Measurements from ENCODE around the gene ASXL2.
"Not testable (repeated sequence)": the region's sequence is repeated elsewhere in the genome, so short reads cannot be mapped to it uniquely, and the experiment has no call there.

ASXL2 gene

DNA sequence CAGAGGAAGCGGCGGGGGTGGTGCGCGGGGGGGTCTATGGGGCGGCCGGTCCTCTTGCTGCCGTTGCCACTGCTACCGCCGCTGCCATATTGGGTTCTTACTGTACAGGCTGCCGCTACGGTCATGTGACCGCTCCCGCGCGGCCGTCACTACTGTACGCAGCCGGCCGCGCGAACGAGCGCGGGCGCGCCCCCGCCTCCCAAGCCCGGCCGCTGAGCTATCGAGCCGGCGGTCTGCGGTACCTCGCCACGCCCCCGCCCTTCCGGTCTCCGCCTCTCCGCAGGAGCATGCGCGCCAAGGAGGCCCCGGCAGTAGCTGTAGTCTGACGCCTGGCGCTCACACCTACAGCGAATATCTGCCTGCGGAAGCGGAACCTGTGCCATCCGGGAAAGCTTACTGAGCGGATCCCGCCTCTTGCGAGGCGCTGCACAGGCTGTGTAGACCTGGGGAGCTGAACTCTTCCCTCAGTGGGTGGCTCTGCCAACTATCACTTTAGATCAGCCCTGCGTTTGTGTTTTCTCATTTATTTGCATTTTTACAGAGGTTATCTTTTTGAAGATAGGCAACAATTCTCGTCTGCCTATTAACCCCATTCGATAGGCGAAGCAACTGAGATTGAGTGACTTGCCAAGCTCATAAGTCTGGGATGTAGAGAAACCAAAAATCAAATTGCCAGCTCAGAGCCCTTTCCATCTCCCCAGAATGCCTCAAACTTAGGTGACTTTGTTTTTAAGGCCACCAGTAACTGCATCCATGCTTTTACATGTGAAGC lies at the start of gene ASXL2:
Gene ASXL2, minus strand, starts transcription at position 127 of the 772 bp plus-strand sequence. CDS start 265 bp downstream, outside the sequence.
- DNase-seq: peak; percentile 97

DNA sequence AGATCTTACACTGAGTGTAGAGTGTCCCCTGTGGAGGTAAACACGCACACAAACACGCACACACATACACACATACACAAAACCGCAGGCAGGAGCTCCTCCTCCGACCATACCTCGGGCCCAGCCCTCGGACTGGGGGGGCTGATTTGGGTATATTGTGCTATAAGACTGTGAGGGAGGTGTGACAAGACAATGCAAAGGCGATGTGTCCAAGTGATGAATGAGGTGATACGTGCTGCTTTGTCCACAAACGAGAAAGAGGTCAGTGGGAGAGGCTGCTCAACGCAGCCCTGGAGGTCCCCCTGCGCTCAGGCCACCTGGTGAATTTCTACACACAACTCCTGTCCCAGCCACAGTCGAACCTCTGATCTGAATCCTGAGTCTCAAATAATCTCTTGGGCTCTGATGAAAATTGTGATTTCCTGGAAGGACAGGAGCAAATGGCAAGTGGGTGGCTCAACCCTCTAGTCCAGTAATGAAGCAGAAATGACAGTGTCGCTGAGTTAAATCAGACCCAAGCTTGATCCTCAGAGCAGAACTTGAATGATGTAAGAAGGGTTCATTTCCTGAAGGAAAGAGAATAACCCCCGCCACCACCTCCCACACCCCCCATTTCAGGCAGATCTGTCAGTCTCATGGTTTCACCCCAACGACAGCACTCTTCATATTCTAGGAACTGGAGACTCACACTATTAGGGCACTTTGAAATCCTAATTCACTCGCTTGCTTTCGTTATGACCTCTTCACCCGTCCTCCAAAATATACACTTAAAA lies 48.9 kb upstream of the ASXL2 start:
- DNase-seq: no peak

GRCh38 chr2:25922501-25922900 lies 44.2 kb upstream of the ASXL2 start:
- no peak for DNase-seq

GRCh38 chr2:25920786-25921415 lies 42.6 kb upstream of the ASXL2 start:
- DNase-seq: no peak

- no peak for DNase-seq
These were observed 42.0 kb upstream of the ASXL2 start for GRCh38 chr2:25920336-25920735.

- DNase-seq: no peak
These were observed 39.5 kb upstream of the ASXL2 start for GRCh38 chr2:25917832-25918231.

DNA sequence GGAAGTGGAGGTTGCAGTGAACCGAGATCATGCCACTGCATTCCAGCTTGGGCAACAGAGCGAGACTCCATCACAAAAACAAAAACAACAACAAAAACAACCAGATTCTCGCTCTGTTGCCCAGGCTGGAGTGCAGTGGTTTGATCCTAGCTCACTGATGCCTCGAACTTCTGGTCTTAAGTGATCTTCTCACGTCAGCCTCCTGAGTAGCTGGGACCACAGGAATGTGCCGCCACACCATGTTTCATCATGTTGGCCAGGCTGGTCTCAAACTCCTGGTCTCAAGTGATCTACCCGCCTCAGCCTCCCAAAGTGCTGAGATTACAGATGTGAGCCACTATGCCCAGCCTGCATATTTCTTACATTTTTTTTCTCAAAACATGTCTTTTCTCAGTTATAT lies 39.1 kb upstream of the ASXL2 start:
- DNase-seq: not testable (repeated sequence)

GRCh38 chr2:25915944-25916772 lies 37.9 kb upstream of the ASXL2 start:
- peak; percentile 24 for DNase-seq

GRCh38 chr2:25915411-25915810 lies 37.1 kb upstream of the ASXL2 start:
- DNase-seq: not testable (repeated sequence)

- not testable (repeated sequence) for DNase-seq
These were observed 35.3 kb upstream of the ASXL2 start for GRCh38 chr2:25913696-25913973.

- DNase-seq: no peak
These were observed 34.8 kb upstream of the ASXL2 start for GRCh38 chr2:25912851-25913695.

- not testable (repeated sequence) for DNase-seq
These were observed 31.3 kb upstream of the ASXL2 start for GRCh38 chr2:25909574-25909973.

- no peak for DNase-seq
These were observed 26.8 kb upstream of the ASXL2 start for GRCh38 chr2:25905126-25905525.

GRCh38 chr2:25903216-25903776 lies 25.0 kb upstream of the ASXL2 start:
- no peak for DNase-seq

GRCh38 chr2:25899404-25899970 lies 21.2 kb upstream of the ASXL2 start:
- DNase-seq: no peak

- DNase-seq: no peak
These were observed 19.2 kb upstream of the ASXL2 start for GRCh38 chr2:25897506-25897905.

- not testable (repeated sequence) for DNase-seq
These were observed 18.0 kb upstream of the ASXL2 start for GRCh38 chr2:25896308-25896707.

DNA sequence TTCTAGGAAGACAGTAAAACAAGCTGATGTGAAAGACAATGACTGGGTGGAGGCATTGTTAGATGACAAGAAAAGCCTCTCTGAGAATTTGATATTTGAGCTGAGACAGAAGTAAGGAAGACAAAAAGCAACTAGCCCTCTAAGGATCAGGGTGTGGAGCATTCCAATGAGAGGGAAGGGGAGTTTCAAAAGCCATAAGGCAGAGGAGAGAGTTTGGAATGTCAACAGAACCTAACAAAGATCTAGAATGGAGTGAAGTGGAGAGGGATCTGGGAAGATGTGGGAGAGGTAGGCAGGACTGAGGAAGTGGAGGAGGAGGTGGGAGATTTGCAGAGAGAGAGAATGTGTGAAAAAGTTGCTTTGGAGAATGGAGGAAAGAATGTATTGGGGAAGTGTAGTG lies 17.3 kb upstream of the ASXL2 start:
- DNase-seq: no peak

DNA sequence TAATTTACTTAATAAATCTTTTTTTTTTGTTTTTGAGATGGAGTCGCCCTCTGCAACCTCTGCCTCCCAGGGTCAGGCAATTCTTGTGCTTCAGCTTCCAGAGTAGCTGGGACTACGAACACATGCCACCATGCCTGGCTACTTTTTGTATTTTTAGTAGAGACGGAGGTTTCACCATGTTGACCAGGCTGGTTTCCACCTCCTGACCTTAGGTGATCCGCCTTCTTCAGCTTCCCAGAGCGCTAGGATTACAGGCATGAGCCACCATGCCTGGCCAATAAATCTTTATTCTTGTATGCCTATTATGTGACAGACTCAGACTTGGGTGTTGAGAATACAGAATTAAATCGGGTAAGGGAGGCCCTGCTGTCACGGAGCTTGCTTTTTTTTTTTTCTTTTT lies 16.7 kb upstream of the ASXL2 start:
- DNase-seq: no peak

DNA sequence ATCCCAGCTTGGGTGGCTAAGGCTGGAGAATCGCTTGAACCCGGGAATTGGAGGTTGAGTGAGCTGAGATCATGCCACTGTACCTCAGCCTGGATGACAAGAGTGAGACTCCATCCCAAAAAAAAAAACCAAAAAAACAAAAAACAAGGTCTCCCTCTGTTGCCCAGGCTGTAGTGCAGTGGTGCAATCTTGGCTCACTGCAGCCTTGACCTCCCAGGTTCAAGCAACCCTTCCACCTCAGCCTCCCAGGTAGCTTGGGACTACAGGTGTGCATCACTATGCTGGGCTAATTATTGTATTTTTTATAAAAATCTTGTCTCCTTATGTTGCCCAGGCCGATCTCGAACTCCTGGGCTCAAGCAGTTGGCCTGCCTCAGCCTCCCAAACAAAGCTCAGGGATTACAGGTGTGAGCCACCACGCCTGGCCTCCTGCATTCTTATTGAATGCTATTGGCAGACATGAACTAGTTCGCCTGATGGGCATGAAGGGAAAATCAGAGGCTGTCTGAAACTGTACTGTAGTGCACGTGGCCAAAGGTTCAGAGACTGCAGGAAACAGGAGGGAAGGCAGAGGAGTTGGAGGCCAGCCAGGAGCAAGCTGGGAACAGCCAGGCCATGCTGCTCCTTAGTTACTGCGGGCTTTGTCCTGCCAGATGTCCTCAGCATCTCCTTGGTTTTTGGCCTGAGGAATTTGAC lies 16.0 kb upstream of the ASXL2 start:
- DNase-seq: no peak

DNA sequence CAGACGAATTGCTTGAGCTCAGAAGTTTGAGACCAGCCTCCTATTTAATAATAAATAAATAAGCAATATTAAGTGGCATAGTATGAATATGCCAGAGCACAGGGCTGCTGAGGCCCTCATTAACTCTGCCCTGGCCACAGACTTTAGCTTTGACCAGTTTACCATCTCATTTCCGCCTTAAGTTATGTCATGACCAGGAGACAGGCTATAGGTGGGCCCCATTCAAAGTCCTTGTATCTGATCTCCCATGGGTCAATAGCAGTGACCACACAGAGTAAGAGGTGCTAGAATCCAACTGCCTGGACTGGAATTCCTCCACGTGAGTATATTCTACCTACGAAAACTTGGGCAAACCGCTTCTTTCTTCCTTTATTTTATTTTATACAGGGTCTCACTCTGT lies 13.4 kb upstream of the ASXL2 start:
- no peak for DNase-seq

All from stimulated activated CD4-positive, alpha-beta T cell treated with anti-CD3 and anti-CD28 coated beads, Interleukin-4, amount 100 ng/mL, for 1 hour (primary cell).